GM10248 (cell line): ENCODE results near the gene KRT17.

ENCODE experiments used
- CTCF ChIA-PET: fragments of 300-600 bp; sonication (Branson Sonifier 250); formaldehyde crosslinking; extraction: SDS; loops from one replicate; lab custom pipeline; 2021; ENCODE audit warnings: antibody characterized with exemption; lab: Yijun Ruan, JAX
- POLR2A ChIA-PET: fragments of 350-650 bp; sonication (Branson Sonifier 250); formaldehyde crosslinking; extraction: SDS; loops from one replicate; lab custom pipeline; 2020; ENCODE audit warnings: antibody characterized with exemption; lab: Yijun Ruan, JAX
- DNase-seq: peaks from one replicate; pipeline ENCODE4 v3.0.0; 2012; ENCODE audit errors: extremely low spot score
- TF ChIP-seq, protein P1 (sequence below): IDR thresholded peaks from 2 replicates; pipeline ENCODE4 v1.5.1; 2012; ENCODE audit warnings: mild to moderate bottlenecking, low read depth; ENCODE audit errors: extremely low read depth, missing control alignments, control extremely low read depth

KRT17 gene

GRCh38 chr17:41575336-41575735, 49.0 kb downstream of the KRT17 start:
- CTCF ChIA-PET, result interaction anchor here (1.5 kb wide), 1 partner anchor 73 kb away, joined by 6 read pairs; no protein-coding TSS in a partner anchor
- no peak for DNase-seq
- POLR2A ChIA-PET, result no interaction called here
- TF ChIP-seq, protein P1, sequence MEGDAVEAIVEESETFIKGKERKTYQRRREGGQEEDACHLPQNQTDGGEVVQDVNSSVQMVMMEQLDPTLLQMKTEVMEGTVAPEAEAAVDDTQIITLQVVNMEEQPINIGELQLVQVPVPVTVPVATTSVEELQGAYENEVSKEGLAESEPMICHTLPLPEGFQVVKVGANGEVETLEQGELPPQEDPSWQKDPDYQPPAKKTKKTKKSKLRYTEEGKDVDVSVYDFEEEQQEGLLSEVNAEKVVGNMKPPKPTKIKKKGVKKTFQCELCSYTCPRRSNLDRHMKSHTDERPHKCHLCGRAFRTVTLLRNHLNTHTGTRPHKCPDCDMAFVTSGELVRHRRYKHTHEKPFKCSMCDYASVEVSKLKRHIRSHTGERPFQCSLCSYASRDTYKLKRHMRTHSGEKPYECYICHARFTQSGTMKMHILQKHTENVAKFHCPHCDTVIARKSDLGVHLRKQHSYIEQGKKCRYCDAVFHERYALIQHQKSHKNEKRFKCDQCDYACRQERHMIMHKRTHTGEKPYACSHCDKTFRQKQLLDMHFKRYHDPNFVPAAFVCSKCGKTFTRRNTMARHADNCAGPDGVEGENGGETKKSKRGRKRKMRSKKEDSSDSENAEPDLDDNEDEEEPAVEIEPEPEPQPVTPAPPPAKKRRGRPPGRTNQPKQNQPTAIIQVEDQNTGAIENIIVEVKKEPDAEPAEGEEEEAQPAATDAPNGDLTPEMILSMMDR, result no peak

DNA sequence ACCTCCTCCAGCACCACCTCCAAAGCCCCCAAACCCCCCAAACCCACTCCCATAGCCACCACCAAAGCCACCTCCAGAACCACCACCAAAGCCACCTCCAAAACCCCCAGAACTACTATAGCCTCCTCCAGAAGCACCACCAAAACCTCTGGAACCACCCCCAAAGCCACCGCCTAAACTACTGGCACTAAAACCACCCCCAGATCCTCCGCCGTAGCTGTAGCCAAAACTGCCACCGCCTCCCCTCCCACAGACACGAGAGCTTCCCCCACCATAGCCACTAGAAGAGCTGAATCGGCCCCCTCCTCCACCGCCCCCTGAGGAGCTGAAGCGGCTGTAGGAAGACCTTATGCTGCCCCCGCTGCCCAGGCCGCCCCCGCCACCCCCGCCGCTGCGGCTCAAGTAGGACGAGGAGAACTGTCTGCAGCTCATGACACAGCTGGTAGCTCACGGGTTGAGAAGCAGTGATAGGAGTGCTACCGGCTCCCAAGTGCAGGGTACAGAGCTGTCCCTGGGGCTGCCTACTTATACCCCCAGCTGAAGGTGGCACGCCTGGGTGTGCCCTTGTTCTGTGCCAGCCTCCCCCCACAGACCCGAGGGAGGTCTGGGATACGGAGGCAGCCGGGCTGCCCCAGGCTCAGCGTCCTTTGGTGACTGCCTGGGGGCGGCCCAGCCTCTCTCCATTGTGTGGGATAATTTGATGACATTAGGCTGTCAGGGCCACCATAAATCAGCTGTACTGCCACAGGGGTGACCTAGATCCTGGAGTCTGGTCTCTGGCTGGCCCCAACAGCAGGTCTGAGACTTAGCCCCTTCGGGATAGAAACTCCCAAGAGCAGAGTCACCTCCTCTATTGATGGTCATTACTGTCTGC, 52.6 kb downstream of the KRT17 start, which contains the start of gene KRT9:
Gene KRT9, minus strand, starts transcription at position 499 of the 874 bp plus-strand sequence. Its CDS starts 67 bp downstream, at position 432.
- ChIA-PET POLR2A (no interaction called here), CTCF (interaction anchor here (1.2 to 2.2 kb wide), 3 partner anchors 13 to 91 kb away, joined by 3 to 9 read pairs (median 7); no protein-coding TSS in a partner anchor)
- TF ChIP-seq, protein P1, result no peak
- no peak for DNase-seq
